Measurements from ENCODE around the gene BCAS3.

DNA sequence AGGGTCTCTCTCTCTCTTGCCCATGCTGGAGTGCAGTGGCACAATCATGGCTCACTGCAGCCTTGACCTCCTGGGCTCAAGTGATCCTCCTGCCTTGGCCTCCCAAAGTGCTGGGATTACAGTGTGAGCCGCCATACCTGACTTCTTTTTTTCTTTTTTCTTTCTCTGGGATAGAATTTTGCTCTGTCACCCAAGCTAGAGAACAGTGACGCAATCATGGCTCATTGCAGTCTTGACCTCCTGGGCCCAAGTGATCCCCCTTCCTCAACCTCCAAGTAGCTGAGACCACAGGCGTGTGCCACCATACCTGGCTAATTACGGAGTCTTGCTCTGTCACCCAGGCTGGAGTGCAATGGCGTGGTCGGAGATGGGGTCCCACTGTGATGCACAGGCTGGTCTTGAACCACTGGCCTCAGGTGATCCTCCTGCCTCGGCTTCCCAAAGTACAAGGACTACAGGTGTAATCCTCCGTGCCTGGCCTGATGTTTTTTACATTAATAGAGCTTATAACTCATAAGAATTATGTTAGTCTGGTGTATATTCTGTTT, 76.5 kb downstream of the BCAS3 start:
- TF ChIP-seq ZBTB7A (IDR thresholded peaks at IDR 0.05; ENCODE audit: low read depth) = no peak
- TF ChIP-seq EP300 (IDR thresholded peaks at IDR 0.05; ENCODE audit: borderline replicate concordance) = no peak
- no peak for TF ChIP-seq YY1 (IDR thresholded peaks at IDR 0.05; ENCODE audit: low read depth)
- TF ChIP-seq CEBPB (IDR thresholded peaks at IDR 0.05) = no peak
- TF ChIP-seq TAF1 (IDR thresholded peaks at IDR 0.05; ENCODE audit: low read depth) = no peak
- no peak for TF ChIP-seq FOXM1 (IDR thresholded peaks at IDR 0.05; ENCODE audit: borderline replicate concordance, low read depth)
- TF ChIP-seq, protein P1, sequence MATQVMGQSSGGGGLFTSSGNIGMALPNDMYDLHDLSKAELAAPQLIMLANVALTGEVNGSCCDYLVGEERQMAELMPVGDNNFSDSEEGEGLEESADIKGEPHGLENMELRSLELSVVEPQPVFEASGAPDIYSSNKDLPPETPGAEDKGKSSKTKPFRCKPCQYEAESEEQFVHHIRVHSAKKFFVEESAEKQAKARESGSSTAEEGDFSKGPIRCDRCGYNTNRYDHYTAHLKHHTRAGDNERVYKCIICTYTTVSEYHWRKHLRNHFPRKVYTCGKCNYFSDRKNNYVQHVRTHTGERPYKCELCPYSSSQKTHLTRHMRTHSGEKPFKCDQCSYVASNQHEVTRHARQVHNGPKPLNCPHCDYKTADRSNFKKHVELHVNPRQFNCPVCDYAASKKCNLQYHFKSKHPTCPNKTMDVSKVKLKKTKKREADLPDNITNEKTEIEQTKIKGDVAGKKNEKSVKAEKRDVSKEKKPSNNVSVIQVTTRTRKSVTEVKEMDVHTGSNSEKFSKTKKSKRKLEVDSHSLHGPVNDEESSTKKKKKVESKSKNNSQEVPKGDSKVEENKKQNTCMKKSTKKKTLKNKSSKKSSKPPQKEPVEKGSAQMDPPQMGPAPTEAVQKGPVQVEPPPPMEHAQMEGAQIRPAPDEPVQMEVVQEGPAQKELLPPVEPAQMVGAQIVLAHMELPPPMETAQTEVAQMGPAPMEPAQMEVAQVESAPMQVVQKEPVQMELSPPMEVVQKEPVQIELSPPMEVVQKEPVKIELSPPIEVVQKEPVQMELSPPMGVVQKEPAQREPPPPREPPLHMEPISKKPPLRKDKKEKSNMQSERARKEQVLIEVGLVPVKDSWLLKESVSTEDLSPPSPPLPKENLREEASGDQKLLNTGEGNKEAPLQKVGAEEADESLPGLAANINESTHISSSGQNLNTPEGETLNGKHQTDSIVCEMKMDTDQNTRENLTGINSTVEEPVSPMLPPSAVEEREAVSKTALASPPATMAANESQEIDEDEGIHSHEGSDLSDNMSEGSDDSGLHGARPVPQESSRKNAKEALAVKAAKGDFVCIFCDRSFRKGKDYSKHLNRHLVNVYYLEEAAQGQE (IDR thresholded peaks at IDR 0.05; ENCODE audit: low read depth) = no peak
- no peak for TF ChIP-seq EGR1 (IDR thresholded peaks at IDR 0.05)
- TF ChIP-seq, protein P2, sequence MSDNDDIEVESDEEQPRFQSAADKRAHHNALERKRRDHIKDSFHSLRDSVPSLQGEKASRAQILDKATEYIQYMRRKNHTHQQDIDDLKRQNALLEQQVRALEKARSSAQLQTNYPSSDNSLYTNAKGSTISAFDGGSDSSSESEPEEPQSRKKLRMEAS (IDR thresholded peaks at IDR 0.05) = no peak
- TF ChIP-seq TCF12 (IDR thresholded peaks at IDR 0.05; ENCODE audit: low read depth) = no peak

Data from Ishikawa (cell line).